ENCODE results near the gene MAN1A1.

- TF ChIP-seq POLR2A (IDR thresholded peaks at IDR 0.05; ENCODE audit: low read length) = no peak
- no peak for TF ChIP-seq GATA1 (IDR thresholded peaks at IDR 0.05; ENCODE audit: low read depth, low read length)
These were observed 40.8 kb upstream of the MAN1A1 start for GRCh38 chr6:119390247-119390793.

Measured in erythroblast (primary cell).